ENCODE results near the gene CD200R1L. TPM values are rescaled to one million over a fixed set of nuclear protein-coding genes. Genes with fewer than 3 reads are reported as not detected.

CD200R1L gene
- polyA plus RNA-seq, 1 donor from 2014 or later, result not detected

- Mint-ChIP-seq H3K27me3 (no peaks in the 10 kb centered on the region), H3K27ac (no peak overlapping the region), H3K4me3 (no peak overlapping the region), H3K9me3 (peaks cover 0 to 2% (median 0%) of the 10 kb centered on the region in 3 donors), H3K4me1 (peaks cover 19 to 29% (median 21%) of the 10 kb centered on the region in 3 donors), H3K36me3 (peaks cover 3% of the 10 kb centered on the region)
Measured at GRCh38 chr3:112789787-112790186, 56.9 kb downstream of the CD200R1L start.

- peaks cover 0 to 2% (median 0%) of the 10 kb centered on the region in 3 donors for H3K9me3 Mint-ChIP-seq
- peaks cover 3% of the 10 kb centered on the region for H3K36me3 Mint-ChIP-seq
- no peak overlapping the region for H3K4me3 Mint-ChIP-seq
- no peak overlapping the region for H3K27ac Mint-ChIP-seq
- H3K27me3 Mint-ChIP-seq, result no peaks in the 10 kb centered on the region
- peaks cover 0 to 6% (median 2%) of the 10 kb centered on the region in 3 donors for H3K4me1 Mint-ChIP-seq
Measured at GRCh38 chr3:112786881-112787579, 59.6 kb downstream of the CD200R1L start.

DNA sequence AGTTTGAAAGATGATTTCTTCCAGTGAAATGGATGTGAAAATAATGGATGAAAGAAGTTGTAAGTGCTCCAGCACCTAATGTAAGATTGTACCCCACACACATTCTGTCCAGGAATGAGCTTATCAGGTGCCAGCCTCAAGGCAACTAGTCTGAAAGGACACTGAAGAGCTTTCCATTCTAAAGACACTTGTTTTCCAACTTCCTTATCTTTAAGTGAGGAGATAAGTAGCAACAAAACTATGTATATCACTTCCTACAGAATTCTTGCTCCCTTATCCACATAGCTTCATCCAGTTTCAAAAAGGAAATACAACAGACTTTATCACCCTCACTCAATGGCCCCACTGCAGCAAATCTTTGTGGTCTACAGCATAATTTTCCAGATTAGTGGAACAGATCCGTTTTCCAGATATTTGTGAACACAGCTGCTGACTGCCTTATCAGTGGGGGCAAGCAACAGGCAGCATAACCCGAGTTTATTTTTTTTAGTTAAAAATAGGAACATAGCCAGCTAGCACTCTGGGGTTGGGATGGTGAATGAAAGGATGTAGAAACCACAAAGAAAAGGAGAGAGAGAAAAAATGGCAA is 60.6 kb downstream of the CD200R1L start:
- H3K27me3 Mint-ChIP-seq, result no peaks in the 10 kb centered on the region

GRCh38 chr3:112785321-112786001 is 61.2 kb downstream of the CD200R1L start:
- Mint-ChIP-seq H3K4me1 (peaks cover 0 to 4% (median 0%) of the 10 kb centered on the region in 3 donors), H3K36me3 (peaks cover 3% of the 10 kb centered on the region), H3K27ac (no peak overlapping the region), H3K27me3 (no peaks in the 10 kb centered on the region), H3K9me3 (peaks cover 0 to 2% (median 0%) of the 10 kb centered on the region in 3 donors), H3K4me3 (no peak overlapping the region)

More for the DNA sequence above, 60.6 kb downstream of the CD200R1L start:
- H3K4me3 Mint-ChIP-seq, result no peak overlapping the region
- H3K9me3 Mint-ChIP-seq, result peaks cover 0 to 2% (median 0%) of the 10 kb centered on the region in 3 donors
- no peak overlapping the region for H3K27ac Mint-ChIP-seq
- H3K4me1 Mint-ChIP-seq, result peaks cover 0 to 2% (median 0%) of the 10 kb centered on the region in 3 donors
- H3K36me3 Mint-ChIP-seq, result peaks cover 3% of the 10 kb centered on the region

GRCh38 chr3:112782491-112782890 is 64.2 kb downstream of the CD200R1L start:
- Mint-ChIP-seq H3K27me3 (no peaks in the 10 kb centered on the region), H3K27ac (no peak overlapping the region), H3K36me3 (no peaks in the 10 kb centered on the region), H3K4me3 (no peak overlapping the region), H3K9me3 (no peaks in the 10 kb centered on the region), H3K4me1 (peaks cover 0 to 6% (median 5%) of the 10 kb centered on the region in 3 donors)

DNA sequence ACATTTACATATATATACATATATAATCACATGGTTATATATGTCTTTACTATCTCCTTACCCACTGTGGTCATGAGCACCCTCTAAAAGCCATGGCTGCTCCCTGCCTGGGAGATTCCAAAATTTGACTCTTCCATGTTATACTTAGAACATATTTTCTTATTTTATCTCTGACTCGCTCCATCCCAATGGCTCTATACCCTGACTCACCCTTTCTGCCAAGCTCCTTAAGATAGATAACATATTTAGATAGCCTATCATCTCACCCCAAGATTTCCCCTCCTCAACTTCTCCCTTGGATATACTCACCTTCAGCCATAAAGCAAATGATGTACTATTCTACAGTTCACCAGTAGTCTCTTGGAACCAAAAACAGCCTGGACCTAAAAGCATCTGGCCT is 65.1 kb downstream of the CD200R1L start:
- no peak overlapping the region for H3K27ac Mint-ChIP-seq
- peaks cover 0 to 9% (median 6%) of the 10 kb centered on the region in 3 donors for H3K4me1 Mint-ChIP-seq
- peaks cover 1% of the 10 kb centered on the region for H3K36me3 Mint-ChIP-seq
- no peaks in the 10 kb centered on the region for H3K9me3 Mint-ChIP-seq
- no peaks in the 10 kb centered on the region for H3K27me3 Mint-ChIP-seq
- no peak overlapping the region for H3K4me3 Mint-ChIP-seq

DNA sequence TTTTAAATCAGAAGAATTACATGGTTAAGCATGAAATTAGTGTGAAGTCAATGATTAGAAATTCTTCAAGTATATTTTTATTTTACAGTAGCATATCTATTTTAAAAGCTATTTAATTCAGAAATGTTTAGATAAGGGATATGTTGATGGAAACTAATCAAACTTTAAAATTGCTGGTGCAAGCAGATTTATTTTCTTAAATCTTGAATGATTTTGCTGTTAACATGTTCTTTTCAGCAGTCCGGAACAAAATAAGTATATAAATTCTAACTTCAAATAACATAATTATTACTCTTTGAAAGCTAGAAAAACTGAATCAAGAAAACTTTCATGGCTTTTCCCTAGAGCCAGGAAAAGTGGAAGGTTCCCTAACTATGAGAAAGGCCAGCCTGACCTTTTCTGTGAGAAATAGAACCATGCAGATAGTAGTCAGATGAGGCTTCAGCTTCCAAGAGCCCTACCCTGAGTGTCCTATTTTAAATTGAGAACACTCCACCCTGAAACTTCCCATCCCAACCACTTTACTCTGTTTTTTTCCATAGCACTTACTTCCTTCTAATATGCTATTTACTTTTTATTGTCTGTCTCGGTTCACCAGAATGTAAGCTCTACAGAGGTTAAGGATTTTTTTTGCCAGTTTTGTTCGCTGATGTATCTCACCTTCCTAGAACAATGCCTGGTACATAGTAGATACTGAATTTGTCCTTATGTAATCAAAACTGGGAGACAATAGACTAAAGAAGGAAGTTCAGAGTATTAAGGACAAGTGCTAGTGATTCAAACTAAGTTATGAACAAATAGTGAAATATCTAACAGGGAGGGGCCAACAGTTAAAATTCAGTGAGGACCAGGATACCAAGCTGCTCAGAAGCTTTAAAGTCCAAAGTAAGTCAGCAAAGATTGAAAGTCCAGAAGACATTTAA is 66.8 kb downstream of the CD200R1L start:
- H3K4me3 Mint-ChIP-seq, result no peak overlapping the region
- H3K9me3 Mint-ChIP-seq, result no peaks in the 10 kb centered on the region
- H3K27me3 Mint-ChIP-seq, result no peaks in the 10 kb centered on the region
- H3K27ac Mint-ChIP-seq, result peak overlapping the region in 1 of 3 donors; percentile 34
- H3K4me1 Mint-ChIP-seq, result peaks cover 11 to 20% (median 18%) of the 10 kb centered on the region in 3 donors
- peaks cover 1% of the 10 kb centered on the region for H3K36me3 Mint-ChIP-seq

- H3K9me3 Mint-ChIP-seq, result no peaks in the 10 kb centered on the region
- H3K27me3 Mint-ChIP-seq, result no peaks in the 10 kb centered on the region
- peaks cover 1% of the 10 kb centered on the region for H3K36me3 Mint-ChIP-seq
- no peak overlapping the region for H3K4me3 Mint-ChIP-seq
- no peak overlapping the region for H3K27ac Mint-ChIP-seq
- peaks cover 19 to 28% (median 26%) of the 10 kb centered on the region in 3 donors for H3K4me1 Mint-ChIP-seq
Measured at GRCh38 chr3:112779011-112779410, 67.7 kb downstream of the CD200R1L start.

DNA sequence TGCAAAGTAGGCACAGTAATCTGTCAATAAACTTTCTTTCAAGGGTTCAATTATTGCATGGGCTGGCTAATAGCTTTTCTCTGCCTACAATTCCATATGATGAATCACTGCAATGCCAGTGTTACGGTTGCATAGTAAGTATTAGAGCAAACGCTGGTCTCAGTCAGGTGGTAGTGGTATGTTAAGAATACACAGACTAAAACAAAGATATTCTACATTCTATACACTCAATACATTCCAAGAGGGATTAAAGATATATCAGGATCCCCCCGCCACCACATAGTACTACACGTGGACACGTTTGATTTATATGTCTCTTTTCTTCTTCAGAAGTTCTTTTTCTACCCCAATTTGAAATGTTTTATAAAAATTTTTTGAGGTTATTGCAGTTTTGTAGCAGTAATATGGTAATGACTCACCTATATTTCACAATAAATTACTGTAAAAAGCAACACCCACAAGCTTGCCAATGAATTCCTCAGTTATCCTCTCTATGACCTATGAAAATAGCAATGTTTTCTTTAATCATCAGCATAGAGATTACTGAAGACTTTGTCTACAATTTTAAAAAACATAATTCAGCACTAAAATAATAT is 68.2 kb downstream of the CD200R1L start:
- H3K27me3 Mint-ChIP-seq, result no peaks in the 10 kb centered on the region

GRCh38 chr3:112777811-112778210 is 68.9 kb downstream of the CD200R1L start:
- Mint-ChIP-seq H3K4me3 (peak overlapping the region in 1 of 4 donors; percentile 12), H3K4me1 (peaks cover 22 to 32% (median 31%) of the 10 kb centered on the region in 3 donors), H3K27me3 (no peaks in the 10 kb centered on the region), H3K36me3 (peaks cover 1% of the 10 kb centered on the region), H3K27ac (peak overlapping the region in 1 of 3 donors; percentile 18), H3K9me3 (no peaks in the 10 kb centered on the region)

More for the DNA sequence above, 68.2 kb downstream of the CD200R1L start:
- H3K9me3 Mint-ChIP-seq, result no peaks in the 10 kb centered on the region
- H3K4me3 Mint-ChIP-seq, result no peak overlapping the region
- H3K4me1 Mint-ChIP-seq, result peaks cover 22 to 31% (median 29%) of the 10 kb centered on the region in 3 donors
- H3K27ac Mint-ChIP-seq, result no peak overlapping the region
- H3K36me3 Mint-ChIP-seq, result peaks cover 1% of the 10 kb centered on the region

- H3K27ac Mint-ChIP-seq, result peak overlapping the region in 1 of 3 donors; percentile 41
- peaks cover 26 to 37% (median 34%) of the 10 kb centered on the region in 3 donors for H3K4me1 Mint-ChIP-seq
- no peaks in the 10 kb centered on the region for H3K9me3 Mint-ChIP-seq
- H3K4me3 Mint-ChIP-seq, result no peak overlapping the region
- H3K36me3 Mint-ChIP-seq, result peaks cover 1% of the 10 kb centered on the region
- H3K27me3 Mint-ChIP-seq, result no peaks in the 10 kb centered on the region
Measured at GRCh38 chr3:112776836-112777235, 69.8 kb downstream of the CD200R1L start.

- Mint-ChIP-seq H3K27ac (peak overlapping the region in 2 of 3 donors; percentile 56 to 87), H3K4me3 (peak overlapping the region in 3 of 4 donors; percentile 4 to 53 (median 24))
Measured at GRCh38 chr3:112776000-112776399, 70.7 kb downstream of the CD200R1L start.

GRCh38 chr3:112775011-112775742 is 71.5 kb downstream of the CD200R1L start:
- Mint-ChIP-seq H3K36me3 (peaks cover 1% of the 10 kb centered on the region), H3K9me3 (no peaks in the 10 kb centered on the region), H3K4me1 (peaks cover 29 to 43% (median 38%) of the 10 kb centered on the region in 3 donors), H3K27ac (peak overlapping the region in 2 of 3 donors; percentile 56 to 87), H3K27me3 (no peaks in the 10 kb centered on the region), H3K4me3 (peak overlapping the region in 1 of 4 donors; percentile 62)

More at GRCh38 chr3:112776000-112776399, 70.7 kb downstream of the CD200R1L start:
- Mint-ChIP-seq H3K27me3 (no peaks in the 10 kb centered on the region), H3K9me3 (no peaks in the 10 kb centered on the region), H3K36me3 (peaks cover 1% of the 10 kb centered on the region), H3K4me1 (peaks cover 29 to 40% (median 35%) of the 10 kb centered on the region in 3 donors)
